HEK293 (cell line): ENCODE measurements around the gene STARD13.

Experiments
- TRIM28 ChIP-seq: IDR thresholded peaks from 2 replicates; pipeline ENCODE4 v1.6.1; 2011; ENCODE audit warnings: low read length, control low read depth, borderline replicate concordance
- YY1 ChIP-seq: fragments of 450-650 bp; formaldehyde crosslinking; IDR thresholded peaks from 2 replicates; pipeline ENCODE4 v1.5.1; 2018; ENCODE audit warnings: missing biosample characterization, missing genetic modification characterization
- ZFP41 ChIP-seq: fragments of 450-650 bp; formaldehyde crosslinking; IDR thresholded peaks from 2 replicates; pipeline ENCODE4 v1.5.1; 2016; ENCODE audit warnings: missing biosample characterization, missing genetic modification characterization, borderline replicate concordance
- ZNF114 ChIP-seq: fragments of 450-650 bp; formaldehyde crosslinking; IDR thresholded peaks from 2 replicates; pipeline ENCODE4 v1.5.0; 2017; ENCODE audit warnings: missing biosample characterization, missing genetic modification characterization
- ZNF211 ChIP-seq: fragments of 450-650 bp; formaldehyde crosslinking; IDR thresholded peaks from 2 replicates; pipeline ENCODE4 v1.5.1; 2016; ENCODE audit warnings: low read depth, missing biosample characterization, missing genetic modification characterization
- ZNF366 ChIP-seq: fragments of 450-650 bp; formaldehyde crosslinking; conservative IDR thresholded peaks from 2 replicates; pipeline ENCODE4 v1.5.1; 2016; ENCODE audit warnings: missing biosample characterization, missing genetic modification characterization
- ZNF791 ChIP-seq: fragments of 450-650 bp; formaldehyde crosslinking; IDR thresholded peaks from 2 replicates; pipeline ENCODE4 v1.5.1; 2016; ENCODE audit warnings: missing biosample characterization, missing genetic modification characterization
- ZSCAN30 ChIP-seq: fragments of 450-650 bp; IDR thresholded peaks from 2 replicates; pipeline ENCODE4 v1.5.1; 2018; ENCODE audit warnings: missing biosample characterization, mild to moderate bottlenecking, missing genetic modification characterization, moderate library complexity
- TF ChIP-seq, protein P1 (sequence below): fragments of 450-650 bp; formaldehyde crosslinking; IDR thresholded peaks from 2 replicates; pipeline ENCODE4 v1.5.1; 2016; ENCODE audit warnings: missing biosample characterization, missing genetic modification characterization
- TF ChIP-seq, protein P2 (sequence below): fragments of 450-650 bp; formaldehyde crosslinking; IDR thresholded peaks from 2 replicates; pipeline ENCODE4 v1.5.1; 2016; ENCODE audit warnings: missing biosample characterization, missing genetic modification characterization
- TF ChIP-seq, protein P3 (sequence below): fragments of 450-650 bp; formaldehyde crosslinking; conservative IDR thresholded peaks from 2 replicates; pipeline ENCODE4 v1.5.1; 2016; ENCODE audit warnings: low read depth, missing biosample characterization, missing genetic modification characterization

- TF ChIP-seq ZNF791 (tag by site-specific recombination): no peak
- TF ChIP-seq, protein P1, sequence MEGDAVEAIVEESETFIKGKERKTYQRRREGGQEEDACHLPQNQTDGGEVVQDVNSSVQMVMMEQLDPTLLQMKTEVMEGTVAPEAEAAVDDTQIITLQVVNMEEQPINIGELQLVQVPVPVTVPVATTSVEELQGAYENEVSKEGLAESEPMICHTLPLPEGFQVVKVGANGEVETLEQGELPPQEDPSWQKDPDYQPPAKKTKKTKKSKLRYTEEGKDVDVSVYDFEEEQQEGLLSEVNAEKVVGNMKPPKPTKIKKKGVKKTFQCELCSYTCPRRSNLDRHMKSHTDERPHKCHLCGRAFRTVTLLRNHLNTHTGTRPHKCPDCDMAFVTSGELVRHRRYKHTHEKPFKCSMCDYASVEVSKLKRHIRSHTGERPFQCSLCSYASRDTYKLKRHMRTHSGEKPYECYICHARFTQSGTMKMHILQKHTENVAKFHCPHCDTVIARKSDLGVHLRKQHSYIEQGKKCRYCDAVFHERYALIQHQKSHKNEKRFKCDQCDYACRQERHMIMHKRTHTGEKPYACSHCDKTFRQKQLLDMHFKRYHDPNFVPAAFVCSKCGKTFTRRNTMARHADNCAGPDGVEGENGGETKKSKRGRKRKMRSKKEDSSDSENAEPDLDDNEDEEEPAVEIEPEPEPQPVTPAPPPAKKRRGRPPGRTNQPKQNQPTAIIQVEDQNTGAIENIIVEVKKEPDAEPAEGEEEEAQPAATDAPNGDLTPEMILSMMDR (tag by site-specific recombination): no peak
- no peak for TF ChIP-seq ZNF114
- TF ChIP-seq, protein P2, sequence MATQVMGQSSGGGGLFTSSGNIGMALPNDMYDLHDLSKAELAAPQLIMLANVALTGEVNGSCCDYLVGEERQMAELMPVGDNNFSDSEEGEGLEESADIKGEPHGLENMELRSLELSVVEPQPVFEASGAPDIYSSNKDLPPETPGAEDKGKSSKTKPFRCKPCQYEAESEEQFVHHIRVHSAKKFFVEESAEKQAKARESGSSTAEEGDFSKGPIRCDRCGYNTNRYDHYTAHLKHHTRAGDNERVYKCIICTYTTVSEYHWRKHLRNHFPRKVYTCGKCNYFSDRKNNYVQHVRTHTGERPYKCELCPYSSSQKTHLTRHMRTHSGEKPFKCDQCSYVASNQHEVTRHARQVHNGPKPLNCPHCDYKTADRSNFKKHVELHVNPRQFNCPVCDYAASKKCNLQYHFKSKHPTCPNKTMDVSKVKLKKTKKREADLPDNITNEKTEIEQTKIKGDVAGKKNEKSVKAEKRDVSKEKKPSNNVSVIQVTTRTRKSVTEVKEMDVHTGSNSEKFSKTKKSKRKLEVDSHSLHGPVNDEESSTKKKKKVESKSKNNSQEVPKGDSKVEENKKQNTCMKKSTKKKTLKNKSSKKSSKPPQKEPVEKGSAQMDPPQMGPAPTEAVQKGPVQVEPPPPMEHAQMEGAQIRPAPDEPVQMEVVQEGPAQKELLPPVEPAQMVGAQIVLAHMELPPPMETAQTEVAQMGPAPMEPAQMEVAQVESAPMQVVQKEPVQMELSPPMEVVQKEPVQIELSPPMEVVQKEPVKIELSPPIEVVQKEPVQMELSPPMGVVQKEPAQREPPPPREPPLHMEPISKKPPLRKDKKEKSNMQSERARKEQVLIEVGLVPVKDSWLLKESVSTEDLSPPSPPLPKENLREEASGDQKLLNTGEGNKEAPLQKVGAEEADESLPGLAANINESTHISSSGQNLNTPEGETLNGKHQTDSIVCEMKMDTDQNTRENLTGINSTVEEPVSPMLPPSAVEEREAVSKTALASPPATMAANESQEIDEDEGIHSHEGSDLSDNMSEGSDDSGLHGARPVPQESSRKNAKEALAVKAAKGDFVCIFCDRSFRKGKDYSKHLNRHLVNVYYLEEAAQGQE (tag by site-specific recombination): no peak
- TF ChIP-seq, protein P3, sequence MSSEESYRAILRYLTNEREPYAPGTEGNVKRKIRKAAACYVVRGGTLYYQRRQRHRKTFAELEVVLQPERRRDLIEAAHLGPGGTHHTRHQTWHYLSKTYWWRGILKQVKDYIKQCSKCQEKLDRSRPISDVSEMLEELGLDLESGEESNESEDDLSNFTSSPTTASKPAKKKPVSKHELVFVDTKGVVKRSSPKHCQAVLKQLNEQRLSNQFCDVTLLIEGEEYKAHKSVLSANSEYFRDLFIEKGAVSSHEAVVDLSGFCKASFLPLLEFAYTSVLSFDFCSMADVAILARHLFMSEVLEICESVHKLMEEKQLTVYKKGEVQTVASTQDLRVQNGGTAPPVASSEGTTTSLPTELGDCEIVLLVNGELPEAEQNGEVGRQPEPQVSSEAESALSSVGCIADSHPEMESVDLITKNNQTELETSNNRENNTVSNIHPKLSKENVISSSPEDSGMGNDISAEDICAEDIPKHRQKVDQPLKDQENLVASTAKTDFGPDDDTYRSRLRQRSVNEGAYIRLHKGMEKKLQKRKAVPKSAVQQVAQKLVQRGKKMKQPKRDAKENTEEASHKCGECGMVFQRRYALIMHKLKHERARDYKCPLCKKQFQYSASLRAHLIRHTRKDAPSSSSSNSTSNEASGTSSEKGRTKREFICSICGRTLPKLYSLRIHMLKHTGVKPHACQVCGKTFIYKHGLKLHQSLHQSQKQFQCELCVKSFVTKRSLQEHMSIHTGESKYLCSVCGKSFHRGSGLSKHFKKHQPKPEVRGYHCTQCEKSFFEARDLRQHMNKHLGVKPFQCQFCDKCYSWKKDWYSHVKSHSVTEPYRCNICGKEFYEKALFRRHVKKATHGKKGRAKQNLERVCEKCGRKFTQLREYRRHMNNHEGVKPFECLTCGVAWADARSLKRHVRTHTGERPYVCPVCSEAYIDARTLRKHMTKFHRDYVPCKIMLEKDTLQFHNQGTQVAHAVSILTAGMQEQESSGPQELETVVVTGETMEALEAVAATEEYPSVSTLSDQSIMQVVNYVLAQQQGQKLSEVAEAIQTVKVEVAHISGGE (tag by site-specific recombination): no peak
- TF ChIP-seq ZSCAN30 (tag by site-specific recombination): no peak
- TF ChIP-seq ZNF211: no peak
- no peak for TF ChIP-seq YY1 (tag by site-specific recombination)
- TF ChIP-seq ZNF366 (tag by site-specific recombination): no peak
- TF ChIP-seq ZFP41 (tag by site-specific recombination): no peak
- no peak for TF ChIP-seq TRIM28
These were observed 21.5 kb downstream of the STARD13 start for GRCh38 chr13:33263976-33264619.
